GM10248 (cell line): ENCODE data around the gene DENND2D.

ENCODE experiments used
- CTCF ChIA-PET: fragments of 300-600 bp; sonication (Branson Sonifier 250); formaldehyde crosslinking; extraction: SDS; loops from one replicate; lab custom pipeline; 2021; ENCODE audit warnings: antibody characterized with exemption; lab: Yijun Ruan, JAX
- POLR2A ChIA-PET: fragments of 350-650 bp; sonication (Branson Sonifier 250); formaldehyde crosslinking; extraction: SDS; loops from one replicate; lab custom pipeline; 2020; ENCODE audit warnings: antibody characterized with exemption; lab: Yijun Ruan, JAX
- DNase-seq: peaks from one replicate; pipeline ENCODE4 v3.0.0; 2012; ENCODE audit errors: extremely low spot score
- TF ChIP-seq, protein P1 (sequence below): IDR thresholded peaks from 2 replicates; pipeline ENCODE4 v1.5.1; 2012; ENCODE audit warnings: mild to moderate bottlenecking, low read depth; ENCODE audit errors: extremely low read depth, missing control alignments, control extremely low read depth

The DENND2D gene

DNA sequence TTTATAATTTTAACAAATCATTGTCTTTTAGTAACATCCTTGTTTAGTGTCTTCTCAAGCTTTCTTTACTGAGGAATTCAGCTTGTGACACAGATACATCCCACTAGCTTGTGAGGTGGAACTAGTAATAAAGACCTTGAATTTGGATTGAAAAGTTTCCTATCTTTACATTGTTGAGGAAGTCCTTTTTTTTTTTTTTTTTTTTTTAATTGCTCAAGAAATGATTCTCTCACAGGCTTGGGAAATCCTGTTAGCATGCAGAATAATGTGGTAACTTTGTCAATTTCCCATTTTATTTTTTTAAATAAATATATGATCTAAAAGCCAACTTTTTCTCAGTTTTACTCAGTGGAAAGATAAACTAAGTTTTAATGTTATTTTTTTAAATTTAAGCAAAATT lies 15.8 kb downstream of the DENND2D start:
- ChIA-PET POLR2A (no interaction called here), CTCF (interaction anchor here (1.5 to 1.8 kb wide), 2 partner anchors 11 to 14 kb away, joined by 3 to 4 read pairs; no protein-coding TSS in a partner anchor)
- TF ChIP-seq, protein P1, sequence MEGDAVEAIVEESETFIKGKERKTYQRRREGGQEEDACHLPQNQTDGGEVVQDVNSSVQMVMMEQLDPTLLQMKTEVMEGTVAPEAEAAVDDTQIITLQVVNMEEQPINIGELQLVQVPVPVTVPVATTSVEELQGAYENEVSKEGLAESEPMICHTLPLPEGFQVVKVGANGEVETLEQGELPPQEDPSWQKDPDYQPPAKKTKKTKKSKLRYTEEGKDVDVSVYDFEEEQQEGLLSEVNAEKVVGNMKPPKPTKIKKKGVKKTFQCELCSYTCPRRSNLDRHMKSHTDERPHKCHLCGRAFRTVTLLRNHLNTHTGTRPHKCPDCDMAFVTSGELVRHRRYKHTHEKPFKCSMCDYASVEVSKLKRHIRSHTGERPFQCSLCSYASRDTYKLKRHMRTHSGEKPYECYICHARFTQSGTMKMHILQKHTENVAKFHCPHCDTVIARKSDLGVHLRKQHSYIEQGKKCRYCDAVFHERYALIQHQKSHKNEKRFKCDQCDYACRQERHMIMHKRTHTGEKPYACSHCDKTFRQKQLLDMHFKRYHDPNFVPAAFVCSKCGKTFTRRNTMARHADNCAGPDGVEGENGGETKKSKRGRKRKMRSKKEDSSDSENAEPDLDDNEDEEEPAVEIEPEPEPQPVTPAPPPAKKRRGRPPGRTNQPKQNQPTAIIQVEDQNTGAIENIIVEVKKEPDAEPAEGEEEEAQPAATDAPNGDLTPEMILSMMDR: no peak
- DNase-seq: no peak

DNA sequence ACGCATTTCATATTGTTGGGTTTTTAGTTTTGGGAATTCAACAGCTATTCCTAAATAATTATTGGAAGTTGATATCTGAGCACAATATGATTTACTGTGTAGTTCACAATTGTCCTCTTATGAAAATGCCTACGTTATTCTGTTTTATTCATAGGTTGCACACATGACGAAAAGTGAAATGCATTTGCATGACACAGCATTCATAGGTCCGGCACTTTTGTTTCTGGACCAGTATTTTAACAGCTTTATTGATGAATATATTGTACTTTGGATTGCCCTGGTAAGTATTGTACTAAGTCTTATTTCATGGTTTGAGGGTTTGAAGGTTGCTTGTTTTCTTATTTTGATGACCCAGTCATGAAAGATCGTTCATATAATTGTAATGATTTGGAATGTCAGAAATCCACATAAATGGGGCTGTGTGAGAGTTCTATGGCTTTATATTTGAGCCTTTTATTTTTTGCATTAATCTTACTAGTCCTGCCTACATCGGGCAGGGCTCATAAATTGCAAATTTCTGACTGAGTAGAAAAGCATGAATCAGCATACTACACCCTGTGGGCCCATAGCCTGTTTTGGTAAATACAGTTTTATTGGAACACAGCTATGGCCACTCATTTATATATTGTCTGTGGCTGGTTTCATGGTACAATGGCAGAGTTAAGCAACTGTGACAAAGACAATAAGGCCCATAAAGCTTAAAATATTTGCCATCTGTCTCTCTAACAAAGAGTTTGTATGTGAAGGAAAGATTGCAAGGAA lies 17.0 kb downstream of the DENND2D start:
- CTCF ChIA-PET: interaction anchor here (0.8 to 2.2 kb wide), 8 partner anchors 8 to 217 kb away, joined by 3 to 14 read pairs (median 3); no protein-coding TSS in a partner anchor
- TF ChIP-seq, protein P1: no peak
- POLR2A ChIA-PET: no interaction called here
- DNase-seq: no peak

DNA sequence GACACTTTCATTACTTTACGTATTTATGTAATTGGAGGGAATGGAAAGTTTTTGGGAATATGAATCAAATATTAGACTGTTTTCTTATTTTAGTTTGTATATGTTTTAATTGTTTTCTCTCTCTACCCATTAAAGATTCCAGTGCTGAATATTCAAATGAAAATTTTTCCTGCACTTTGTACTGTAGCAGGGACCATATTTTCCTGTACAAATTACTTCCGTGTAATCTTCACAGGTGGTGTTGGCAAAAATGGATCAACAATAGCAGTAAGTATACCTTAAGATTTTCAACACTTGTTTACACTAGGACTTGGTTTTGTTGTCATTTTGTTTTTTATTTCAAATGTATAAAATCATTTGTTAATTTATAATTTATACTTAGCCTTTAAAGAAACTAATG lies 18.4 kb downstream of the DENND2D start:
- ChIA-PET CTCF (interaction anchor here (1.4 to 2.2 kb wide), 2 partner anchors 10 to 11 kb away, joined by 3 to 14 read pairs; no protein-coding TSS in a partner anchor), POLR2A (no interaction called here)
- no peak for DNase-seq
- TF ChIP-seq, protein P1: no peak

DNA sequence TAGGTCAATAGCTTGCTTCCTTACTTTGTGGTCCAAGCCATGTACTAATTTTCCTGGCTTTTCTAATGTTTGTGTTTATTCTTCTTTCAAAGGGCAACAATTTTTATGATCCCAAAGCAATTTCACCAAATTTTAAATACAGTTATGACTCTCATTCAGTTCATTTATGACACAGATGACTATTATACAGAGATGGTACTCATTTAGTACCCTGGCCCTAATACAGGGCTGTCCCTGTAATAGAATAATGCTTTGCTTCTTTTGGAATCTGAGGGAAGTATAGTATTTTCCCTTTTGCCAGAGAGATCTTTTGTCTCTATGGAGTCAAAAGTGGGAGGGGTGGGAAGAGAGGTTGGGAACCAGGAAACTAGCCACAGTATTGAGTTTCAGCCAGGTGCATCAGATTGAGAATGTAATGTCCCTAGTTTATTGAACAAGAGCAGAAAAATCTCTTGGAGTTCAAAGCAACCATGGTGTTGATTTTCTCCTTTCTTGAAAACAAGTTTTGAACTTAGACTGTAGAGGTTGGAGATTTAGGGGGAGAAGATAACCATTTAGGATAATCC lies 20.4 kb downstream of the DENND2D start:
- CTCF ChIA-PET: interaction anchor here (1.6 kb wide), 1 partner anchor 16 kb away, joined by 5 read pairs; no protein-coding TSS in a partner anchor

DNA sequence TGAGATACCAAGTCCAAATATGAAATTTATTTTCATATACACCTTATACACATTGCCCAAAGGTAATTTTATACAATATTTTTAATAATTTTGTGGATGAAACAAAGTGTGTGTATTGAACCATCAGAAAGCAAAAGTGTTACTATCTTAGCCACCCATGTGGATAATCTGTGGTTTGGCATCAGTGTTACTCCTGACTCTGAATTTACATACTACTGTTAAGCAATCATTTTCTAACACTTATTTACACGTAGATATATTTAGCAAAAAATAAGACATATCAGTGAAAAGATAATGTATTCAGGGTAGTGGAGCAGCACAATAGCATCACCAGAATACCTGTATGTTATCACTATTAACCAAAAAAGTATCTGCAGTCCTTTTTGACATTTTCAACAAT lies 23.8 kb downstream of the DENND2D start:
- ChIA-PET CTCF (no interaction called here), POLR2A (no interaction called here)
- DNase-seq: no peak
- TF ChIP-seq, protein P1: no peak

More for the DNA sequence above, 20.4 kb downstream of the DENND2D start:
- POLR2A ChIA-PET: no interaction called here
- TF ChIP-seq, protein P1: no peak
- DNase-seq: no peak

DNA sequence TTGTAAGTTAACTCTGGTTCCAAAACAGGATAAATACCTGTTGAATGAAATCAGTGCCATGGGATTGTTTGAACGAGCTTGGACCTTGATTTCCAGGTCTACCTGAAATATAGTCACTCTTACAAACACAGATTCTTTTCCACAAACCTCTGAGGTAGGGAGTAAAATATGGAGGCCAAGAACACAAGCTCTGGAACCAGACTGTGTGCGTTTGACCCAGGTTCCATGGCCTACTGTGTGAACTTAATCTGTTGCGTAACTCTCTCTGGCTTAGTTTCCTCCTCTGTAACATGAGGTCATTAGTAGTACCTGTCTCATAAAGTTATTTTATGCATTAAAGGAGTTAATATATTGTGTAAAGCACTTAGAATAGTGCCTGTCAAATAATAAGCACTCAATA lies 25.1 kb downstream of the DENND2D start:
- ChIA-PET CTCF (no interaction called here), POLR2A (no interaction called here)
- TF ChIP-seq, protein P1: no peak
- DNase-seq: no peak
